ENCODE results near the gene CYP27A1.

Gene CYP27A1

DNA sequence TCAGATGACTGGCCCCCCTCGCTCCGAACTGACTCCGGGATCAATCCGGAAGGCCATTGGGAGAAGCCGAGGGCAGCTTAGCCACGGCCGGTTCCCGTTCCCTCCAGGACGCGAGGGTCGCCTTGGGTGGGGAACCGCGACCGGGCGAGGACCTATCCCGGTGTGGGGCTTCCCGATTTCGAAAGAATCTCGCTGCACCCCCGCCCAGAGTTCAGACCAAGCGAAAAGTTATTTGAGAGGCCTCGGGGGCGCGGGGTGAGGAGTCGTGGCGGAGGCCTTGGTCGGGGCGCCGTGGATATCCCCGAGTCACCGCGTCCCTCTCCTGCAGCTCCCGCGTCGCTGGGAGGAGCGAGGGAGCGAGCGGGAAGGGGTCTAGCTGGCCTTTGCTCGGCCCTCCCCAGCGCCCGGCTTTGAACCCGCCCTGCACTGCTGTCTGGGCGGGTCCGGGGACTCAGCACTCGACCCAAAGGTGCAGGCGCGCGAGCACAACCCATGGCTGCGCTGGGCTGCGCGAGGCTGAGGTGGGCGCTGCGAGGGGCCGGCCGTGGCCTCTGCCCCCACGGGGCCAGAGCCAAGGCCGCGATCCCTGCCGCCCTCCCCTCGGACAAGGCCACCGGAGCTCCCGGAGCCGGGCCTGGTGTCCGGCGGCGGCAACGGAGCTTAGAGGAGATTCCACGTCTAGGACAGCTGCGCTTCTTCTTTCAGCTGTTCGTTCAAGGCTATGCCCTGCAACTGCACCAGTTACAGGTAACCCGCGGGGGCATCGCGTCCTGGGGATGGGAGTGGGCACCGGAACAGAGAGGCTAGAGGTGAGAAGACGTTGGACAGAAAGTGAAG lies at the start of gene CYP27A1:
TSS of gene CYP27A1 (plus strand) at position 457 of the 837 bp plus-strand sequence. CDS start at position 493, 36 bp downstream.
- no peaks in the 10 kb centered on the region for H3K4me1 Mint-ChIP-seq
- H3K27ac Mint-ChIP-seq (ENCODE audit: low read depth), result no peak within 1 kb of the TSS
- ATAC-seq (replicated peaks; ENCODE audit: extremely low read depth, poor library complexity, severe bottlenecking), result no peak
- no peak within 1 kb of the TSS for H3K4me3 Mint-ChIP-seq
- H3K9me3 Mint-ChIP-seq, result peaks cover 5% of the 10 kb centered on the region
- peaks cover 2% of the 10 kb centered on the region for H3K36me3 Mint-ChIP-seq (ENCODE audit: insufficient read depth)
- peaks cover 57% of the 10 kb centered on the region for H3K27me3 Mint-ChIP-seq
- no peak for DNase-seq (ENCODE audit: low spot score in 2 of 2)

DNA sequence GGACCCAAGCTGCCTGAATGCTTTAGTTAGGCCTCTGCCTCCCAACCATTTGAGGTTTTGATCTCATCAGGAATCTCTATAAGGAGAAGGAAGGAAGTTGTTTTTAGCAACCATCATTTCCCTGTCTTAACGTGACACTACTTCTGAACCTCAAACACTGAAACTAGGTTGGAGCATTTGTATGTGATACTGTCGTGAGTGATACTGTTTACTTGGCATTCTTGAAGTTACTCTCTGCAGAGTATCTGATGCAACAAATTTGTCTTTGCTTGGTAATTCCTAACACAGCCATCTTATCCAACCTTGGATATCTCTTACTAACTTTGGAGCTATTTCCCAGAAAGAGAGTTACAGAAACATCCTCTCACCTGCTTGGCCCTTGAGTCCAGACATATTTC lies 49.2 kb upstream of the CYP27A1 start:
- DNase-seq (ENCODE audit: low spot score in 2 of 2) (no peak), ATAC-seq (replicated peaks; ENCODE audit: extremely low read depth, poor library complexity, severe bottlenecking) (no peak)
- H3K27ac Mint-ChIP-seq (ENCODE audit: low read depth), result no peak overlapping the region
- H3K4me1 Mint-ChIP-seq, result peaks cover 11% of the 10 kb centered on the region
- H3K36me3 Mint-ChIP-seq (ENCODE audit: insufficient read depth), result peaks cover 8% of the 10 kb centered on the region
- no peak overlapping the region for H3K4me3 Mint-ChIP-seq
- H3K9me3 Mint-ChIP-seq, result peaks cover 2% of the 10 kb centered on the region
- H3K27me3 Mint-ChIP-seq, result no peaks in the 10 kb centered on the region

DNA sequence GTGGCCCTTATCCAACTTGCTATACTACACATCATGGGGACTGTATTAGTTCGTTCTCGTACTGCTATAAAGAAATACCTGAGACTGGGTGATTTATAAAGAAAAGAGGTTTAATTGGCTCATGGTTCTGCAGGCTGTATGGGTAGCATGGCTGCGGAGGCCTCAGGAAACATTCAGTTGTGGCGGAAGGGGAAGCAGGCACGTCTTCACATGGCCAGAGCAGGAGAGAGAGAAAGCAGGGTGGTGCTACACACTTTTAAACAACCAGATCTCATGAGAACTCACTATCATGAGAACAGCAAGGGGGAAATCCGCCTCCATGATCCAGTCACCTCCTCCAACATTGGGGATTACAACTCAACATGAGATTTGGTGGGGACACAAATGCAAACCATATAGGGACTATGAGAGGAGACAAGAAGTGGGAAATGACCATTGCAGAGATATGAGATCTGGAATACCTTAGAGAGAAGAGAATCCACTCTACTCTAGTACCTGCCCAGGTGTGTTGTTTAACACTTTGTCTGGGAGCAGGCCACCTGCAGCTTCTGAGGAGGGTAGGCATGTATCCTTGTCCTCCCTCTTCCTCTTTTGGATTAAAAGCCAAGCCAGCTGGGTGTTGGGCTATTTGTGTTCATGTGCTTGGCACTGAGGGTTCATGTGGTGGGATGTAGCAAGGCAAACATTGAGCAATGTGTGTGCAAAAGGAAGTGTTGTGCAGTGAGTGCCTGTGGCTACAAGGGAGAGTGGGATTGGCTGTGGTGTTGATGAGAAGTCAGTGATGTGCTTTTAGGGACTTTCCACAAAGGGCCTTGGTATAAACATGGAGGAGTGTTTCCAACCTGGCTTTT lies 48.6 kb upstream of the CYP27A1 start:
- peaks cover 10% of the 10 kb centered on the region for H3K36me3 Mint-ChIP-seq (ENCODE audit: insufficient read depth)
- no peaks in the 10 kb centered on the region for H3K9me3 Mint-ChIP-seq
- no peaks in the 10 kb centered on the region for H3K27me3 Mint-ChIP-seq
- no peak overlapping the region for H3K27ac Mint-ChIP-seq (ENCODE audit: low read depth)
- H3K4me3 Mint-ChIP-seq, result no peak overlapping the region
- DNase-seq (ENCODE audit: low spot score in 2 of 2), result no peak
- peak; percentile 67 for ATAC-seq (replicated peaks; ENCODE audit: extremely low read depth, poor library complexity, severe bottlenecking)
- peaks cover 11% of the 10 kb centered on the region for H3K4me1 Mint-ChIP-seq

DNA sequence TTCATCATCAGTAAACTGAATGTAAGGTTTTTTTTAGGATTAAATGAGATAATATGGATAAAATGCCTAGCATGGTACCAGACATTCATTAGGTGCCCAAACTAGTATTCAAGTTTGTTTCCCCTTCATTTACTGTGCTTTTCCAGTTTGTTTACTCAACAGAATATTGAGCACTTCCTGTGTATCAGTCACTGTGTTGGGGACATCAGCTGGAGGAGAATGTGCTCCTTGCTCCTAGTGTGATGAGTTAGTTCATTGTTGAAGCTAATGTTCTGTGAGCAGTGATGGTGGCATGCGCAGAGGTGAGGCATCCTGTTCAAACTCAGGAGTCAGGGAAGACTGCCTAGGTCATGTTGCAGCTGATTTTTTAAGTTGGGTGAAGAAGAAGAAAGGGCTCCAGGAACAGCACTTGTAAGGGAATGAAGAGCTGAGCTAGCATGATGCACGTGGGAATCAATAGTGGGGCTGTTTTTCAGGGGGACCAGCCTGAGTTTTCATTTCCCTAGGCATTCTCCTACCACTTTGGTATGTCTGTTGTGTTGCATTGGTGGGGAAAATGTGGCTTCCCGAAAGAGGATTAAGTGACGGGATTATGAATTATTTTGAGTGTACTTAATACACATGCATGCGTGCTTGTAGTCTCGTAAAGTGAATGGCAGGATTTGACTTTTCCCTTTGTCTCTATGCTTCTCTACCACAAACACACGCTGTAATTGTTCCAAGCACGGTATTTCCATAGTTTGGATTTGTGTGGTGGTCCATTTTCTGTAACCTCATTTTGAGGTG lies 47.6 kb upstream of the CYP27A1 start:
- DNase-seq (ENCODE audit: low spot score in 2 of 2) (no peak), ATAC-seq (replicated peaks; ENCODE audit: extremely low read depth, poor library complexity, severe bottlenecking) (no peak)
- no peaks in the 10 kb centered on the region for H3K27me3 Mint-ChIP-seq
- H3K27ac Mint-ChIP-seq (ENCODE audit: low read depth), result no peak overlapping the region
- H3K4me1 Mint-ChIP-seq, result peaks cover 11% of the 10 kb centered on the region
- H3K4me3 Mint-ChIP-seq, result no peak overlapping the region
- H3K36me3 Mint-ChIP-seq (ENCODE audit: insufficient read depth), result peaks cover 10% of the 10 kb centered on the region
- H3K9me3 Mint-ChIP-seq, result no peaks in the 10 kb centered on the region

DNA sequence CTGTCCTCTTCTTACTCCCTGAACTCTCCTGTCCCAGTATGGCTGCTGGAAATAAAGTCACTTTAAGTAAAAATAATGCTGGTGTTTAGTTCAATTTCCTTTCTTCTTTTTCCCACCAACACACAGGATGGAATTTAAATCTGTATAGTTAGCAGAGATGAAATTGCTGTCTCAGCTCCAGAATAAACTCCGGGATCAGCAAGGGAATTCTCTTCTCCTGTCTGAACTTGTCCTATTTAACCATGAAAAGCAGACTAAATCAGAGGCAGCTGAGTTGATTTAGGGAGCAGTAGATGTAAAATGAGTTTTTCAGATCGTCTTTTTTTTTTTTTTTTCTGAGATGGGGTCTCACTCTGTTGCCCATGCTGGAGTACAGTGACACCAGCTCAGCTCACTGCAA lies 45.4 kb upstream of the CYP27A1 start:
- Mint-ChIP-seq H3K4me1 (peaks cover 11% of the 10 kb centered on the region), H3K27me3 (no peaks in the 10 kb centered on the region), H3K36me3 (ENCODE audit: insufficient read depth) (peaks cover 9% of the 10 kb centered on the region), H3K27ac (ENCODE audit: low read depth) (no peak overlapping the region), H3K9me3 (no peaks in the 10 kb centered on the region), H3K4me3 (no peak overlapping the region)
- ATAC-seq (replicated peaks; ENCODE audit: extremely low read depth, poor library complexity, severe bottlenecking) (no peak), DNase-seq (ENCODE audit: low spot score in 2 of 2) (no peak)

- peaks cover 17% of the 10 kb centered on the region for H3K36me3 Mint-ChIP-seq (ENCODE audit: insufficient read depth)
- no peaks in the 10 kb centered on the region for H3K27me3 Mint-ChIP-seq
- no peaks in the 10 kb centered on the region for H3K9me3 Mint-ChIP-seq
- H3K27ac Mint-ChIP-seq (ENCODE audit: low read depth), result no peak overlapping the region
- ATAC-seq (replicated peaks; ENCODE audit: extremely low read depth, poor library complexity, severe bottlenecking) (no peak), DNase-seq (ENCODE audit: low spot score in 2 of 2) (no peak)
- no peak overlapping the region for H3K4me3 Mint-ChIP-seq
- H3K4me1 Mint-ChIP-seq, result no peaks in the 10 kb centered on the region
Observed at GRCh38 chr2:218743068-218743467, 38.9 kb upstream of the CYP27A1 start.

GRCh38 chr2:218744615-218745014 lies 37.3 kb upstream of the CYP27A1 start:
- ATAC-seq (replicated peaks; ENCODE audit: extremely low read depth, poor library complexity, severe bottlenecking), result no peak
- H3K4me3 Mint-ChIP-seq, result no peak overlapping the region
- H3K4me1 Mint-ChIP-seq, result no peaks in the 10 kb centered on the region
- peaks cover 18% of the 10 kb centered on the region for H3K36me3 Mint-ChIP-seq (ENCODE audit: insufficient read depth)
- DNase-seq (ENCODE audit: low spot score in 2 of 2), result no peak
- H3K27me3 Mint-ChIP-seq, result no peaks in the 10 kb centered on the region
- no peak overlapping the region for H3K27ac Mint-ChIP-seq (ENCODE audit: low read depth)
- H3K9me3 Mint-ChIP-seq, result no peaks in the 10 kb centered on the region

DNA sequence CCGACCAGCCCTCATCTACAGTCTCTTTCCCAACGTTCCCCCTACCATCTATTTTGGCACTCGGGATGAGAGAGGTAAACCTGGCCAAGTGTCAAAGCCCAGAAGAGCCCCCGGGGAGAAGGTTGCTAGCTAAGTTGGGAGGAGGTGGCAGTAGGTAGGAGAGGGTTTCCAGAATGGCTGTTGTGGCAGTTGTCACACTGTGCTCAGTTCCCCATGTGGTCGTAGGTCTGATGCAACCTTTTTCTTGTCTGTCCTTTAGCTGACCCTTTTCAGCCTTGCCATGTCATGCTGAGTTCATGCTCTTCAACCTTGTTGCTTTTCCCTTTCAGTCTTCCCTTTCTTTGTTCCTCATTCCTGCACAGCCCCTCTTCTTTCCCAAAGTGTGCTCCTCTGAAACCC lies 36.8 kb upstream of the CYP27A1 start:
- Mint-ChIP-seq H3K4me1 (no peaks in the 10 kb centered on the region), H3K27ac (ENCODE audit: low read depth) (no peak overlapping the region), H3K4me3 (no peak overlapping the region), H3K9me3 (no peaks in the 10 kb centered on the region), H3K27me3 (no peaks in the 10 kb centered on the region), H3K36me3 (ENCODE audit: insufficient read depth) (peaks cover 24% of the 10 kb centered on the region)
- DNase-seq (ENCODE audit: low spot score in 2 of 2) (no peak), ATAC-seq (replicated peaks; ENCODE audit: extremely low read depth, poor library complexity, severe bottlenecking) (no peak)

DNA sequence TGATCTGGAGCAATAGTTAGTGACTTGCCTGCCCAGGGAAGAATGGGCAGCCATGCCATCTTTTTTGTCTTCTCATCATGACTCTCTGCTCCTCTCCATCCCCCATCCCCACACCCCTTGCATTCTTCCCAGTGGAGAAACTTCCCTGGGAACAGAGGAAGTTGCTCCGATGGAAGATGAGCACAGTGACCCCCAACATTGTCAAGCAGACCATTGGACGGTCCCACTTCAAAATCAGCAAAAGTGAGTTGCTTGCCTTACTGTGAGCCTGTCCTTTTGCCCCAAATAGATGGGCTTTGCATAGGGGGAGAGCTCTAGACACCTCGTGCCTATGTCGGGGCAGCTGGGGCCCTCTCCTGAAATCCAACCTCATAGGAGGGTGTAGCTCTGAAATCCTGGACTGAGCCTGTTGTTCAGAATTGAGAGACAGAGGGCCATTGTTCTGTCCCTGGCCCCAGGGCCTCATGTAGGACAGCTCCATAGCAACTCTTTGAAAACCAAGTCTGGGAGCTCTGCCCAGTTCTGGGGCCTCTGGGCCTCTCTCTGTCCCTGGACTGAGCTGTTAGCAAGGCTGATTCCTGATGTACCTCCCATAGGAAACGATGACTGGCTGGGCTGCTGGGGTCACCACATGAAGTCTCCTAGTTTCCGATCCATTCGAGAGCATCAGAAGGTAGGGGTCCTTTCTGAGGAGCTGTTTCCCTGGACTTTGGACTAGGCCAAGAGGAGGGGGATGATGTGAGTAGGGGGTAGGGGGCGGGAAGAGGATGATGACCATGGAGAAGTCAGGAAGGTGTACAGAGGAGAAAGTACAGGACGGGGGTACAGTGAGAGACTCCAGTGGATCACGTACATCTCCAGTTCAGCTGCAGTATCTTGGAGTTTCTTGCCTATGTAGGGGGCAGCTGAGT lies 36.1 kb upstream of the CYP27A1 start:
- H3K27me3 Mint-ChIP-seq, result no peaks in the 10 kb centered on the region
- no peak for DNase-seq (ENCODE audit: low spot score in 2 of 2)
- ATAC-seq (replicated peaks; ENCODE audit: extremely low read depth, poor library complexity, severe bottlenecking), result no peak
- H3K36me3 Mint-ChIP-seq (ENCODE audit: insufficient read depth), result peaks cover 23% of the 10 kb centered on the region
- H3K4me3 Mint-ChIP-seq, result no peak overlapping the region
- H3K9me3 Mint-ChIP-seq, result no peaks in the 10 kb centered on the region
- H3K27ac Mint-ChIP-seq (ENCODE audit: low read depth), result no peak overlapping the region
- H3K4me1 Mint-ChIP-seq, result no peaks in the 10 kb centered on the region

DNA sequence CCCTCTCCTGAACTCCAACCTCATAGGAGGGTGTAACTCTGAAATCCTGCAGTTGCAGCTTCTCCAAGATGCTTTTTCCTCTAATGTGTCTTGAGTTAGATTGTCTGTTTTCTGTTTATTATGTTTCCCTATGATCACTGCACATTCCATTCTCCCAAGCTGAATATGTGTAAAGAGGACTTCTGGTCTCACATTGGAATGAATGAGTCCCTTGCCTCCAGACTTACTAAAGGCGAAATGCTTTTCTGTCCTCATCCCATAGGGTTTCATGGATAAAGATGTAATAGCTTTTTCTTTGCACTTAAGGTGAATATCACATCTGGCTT lies 35.5 kb upstream of the CYP27A1 start:
- Mint-ChIP-seq H3K27me3 (no peaks in the 10 kb centered on the region), H3K36me3 (ENCODE audit: insufficient read depth) (peaks cover 24% of the 10 kb centered on the region), H3K27ac (ENCODE audit: low read depth) (no peak overlapping the region), H3K9me3 (no peaks in the 10 kb centered on the region), H3K4me3 (no peak overlapping the region), H3K4me1 (no peaks in the 10 kb centered on the region)
- ATAC-seq (replicated peaks; ENCODE audit: extremely low read depth, poor library complexity, severe bottlenecking) (no peak), DNase-seq (ENCODE audit: low spot score in 2 of 2) (no peak)

GRCh38 chr2:218746960-218747359 lies 35.0 kb upstream of the CYP27A1 start:
- peaks cover 29% of the 10 kb centered on the region for H3K36me3 Mint-ChIP-seq (ENCODE audit: insufficient read depth)

More at GRCh38 chr2:218746960-218747359, 35.0 kb upstream of the CYP27A1 start:
- no peak for ATAC-seq (replicated peaks; ENCODE audit: extremely low read depth, poor library complexity, severe bottlenecking)
- Mint-ChIP-seq H3K27ac (ENCODE audit: low read depth) (no peak overlapping the region), H3K9me3 (no peaks in the 10 kb centered on the region), H3K4me1 (no peaks in the 10 kb centered on the region), H3K4me3 (no peak overlapping the region), H3K27me3 (no peaks in the 10 kb centered on the region)
- no peak for DNase-seq (ENCODE audit: low spot score in 2 of 2)
